Measurements from ENCODE around the gene ADM.

ADM gene

GRCh38 chr11:10291801-10292638 lies 12.9 kb upstream of the ADM start:
- no peak for DNase-seq

GRCh38 chr11:10293423-10294289 lies 11.2 kb upstream of the ADM start, which contains the start of gene SBF2:
Gene SBF2, minus strand, starts transcription at chr11:10294219. Its CDS starts 150 bp downstream, at chr11:10294069.
- DNase-seq, result peak; percentile 73

GRCh38 chr11:10294290-10294953 lies 10.5 kb upstream of the ADM start:
- DNase-seq, result peak; percentile 24

DNA sequence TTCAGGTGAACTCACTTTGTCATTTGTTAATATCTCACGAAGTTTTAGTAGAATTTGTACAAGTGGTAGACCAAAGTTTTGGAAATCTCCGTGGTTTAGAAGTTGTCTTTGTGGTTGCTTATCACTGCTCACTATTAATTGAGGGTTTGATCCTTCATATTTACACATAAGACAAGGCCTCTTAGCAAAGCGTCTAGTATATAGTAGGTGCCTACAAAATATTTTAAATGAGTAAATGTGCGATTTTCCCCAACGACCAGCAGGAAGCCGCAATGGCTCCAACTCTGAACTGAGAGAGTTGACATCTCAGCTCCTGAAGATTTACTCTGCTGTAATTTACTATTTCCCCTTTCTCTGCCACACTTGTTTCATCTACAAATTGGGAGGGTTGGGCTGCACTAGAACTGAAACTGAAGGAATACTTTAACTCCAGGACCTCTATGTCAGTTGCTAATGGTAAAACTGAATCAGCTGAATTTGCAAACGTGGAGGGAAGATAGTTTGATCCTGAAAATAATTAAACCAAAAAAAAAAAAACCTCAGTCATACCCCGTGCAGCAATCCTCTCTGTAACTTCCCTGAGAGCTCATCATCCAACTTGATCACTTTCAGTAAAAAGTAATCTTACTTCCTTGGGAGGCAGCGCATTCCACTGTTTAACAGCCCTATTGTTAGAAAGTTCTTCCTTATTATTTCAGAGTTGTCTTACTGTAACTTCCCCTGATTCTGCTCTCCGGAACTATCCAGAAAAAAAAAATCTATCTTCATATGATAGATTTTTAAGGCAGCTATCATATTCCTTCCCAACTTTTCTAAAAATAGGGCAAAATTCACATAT lies 9.6 kb upstream of the ADM start:
- no peak for DNase-seq

DNA sequence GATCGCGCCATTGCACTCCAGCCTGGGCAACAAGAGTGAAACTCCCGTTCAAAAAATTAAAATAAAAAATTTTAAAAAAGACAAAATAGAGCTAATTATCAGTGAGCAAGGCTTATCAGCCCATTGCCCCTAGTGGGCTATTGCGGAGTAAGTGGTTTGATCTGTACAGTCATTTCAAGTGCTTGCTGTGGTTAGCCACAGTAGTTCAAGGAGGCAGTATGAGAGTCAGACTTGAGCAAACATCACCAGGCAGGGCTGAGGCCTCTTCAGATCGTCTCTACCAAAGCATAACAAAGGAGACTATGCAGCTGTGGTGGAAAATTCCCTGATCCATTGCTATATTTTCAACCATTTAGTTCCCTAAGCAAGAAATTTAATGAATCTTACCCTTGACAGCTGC lies 6.5 kb upstream of the ADM start:
- DNase-seq, result no peak

DNA sequence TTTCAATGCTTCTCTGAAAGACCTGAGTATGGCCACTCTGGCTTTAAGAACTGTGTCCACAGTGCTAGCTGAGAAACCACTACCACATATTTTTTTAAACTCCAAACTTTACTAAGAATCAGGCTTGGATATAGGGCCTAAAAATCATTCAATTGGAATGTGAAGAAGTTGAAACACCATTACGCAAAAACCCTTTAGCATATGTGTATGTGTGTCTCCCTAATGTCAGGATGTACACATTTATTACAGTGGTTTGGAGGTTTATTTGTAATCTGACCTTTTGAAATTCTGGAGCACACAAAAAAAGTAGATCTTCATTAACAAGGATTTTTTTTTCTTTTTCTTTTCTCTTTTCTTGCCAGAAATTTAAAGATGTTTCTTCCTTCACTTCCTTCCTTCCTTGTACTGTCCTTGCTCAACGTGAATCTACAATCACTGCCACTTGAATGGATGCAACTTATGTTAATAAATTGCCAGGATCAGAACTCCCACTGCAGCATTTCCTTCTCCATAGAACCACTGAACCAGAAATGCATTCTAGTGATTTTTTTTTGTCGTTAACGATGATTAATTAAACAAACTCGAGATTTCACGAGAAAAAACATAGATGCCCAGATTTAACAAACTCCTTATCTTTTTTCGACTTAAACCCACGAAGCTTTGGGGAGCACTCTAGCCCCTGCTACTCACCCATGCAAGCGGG lies 3.1 kb upstream of the ADM start:
- DNase-seq, result no peak

GRCh38 chr11:10302359-10302743 lies 2.5 kb upstream of the ADM start:
- peak; percentile 30 for DNase-seq

GRCh38 chr11:10302744-10303557 lies 1.9 kb upstream of the ADM start:
- DNase-seq, result peak; percentile 62

- peak; percentile 58 for DNase-seq
These were observed 1.1 kb upstream of the ADM start for GRCh38 chr11:10303558-10304363.

GRCh38 chr11:10305262-10305963 lies 540 bp downstream of the ADM start:
- DNase-seq, result peak; percentile 36

GRCh38 chr11:10305964-10306918 lies 1.4 kb downstream of the ADM start:
- peak; percentile 27 for DNase-seq

DNA sequence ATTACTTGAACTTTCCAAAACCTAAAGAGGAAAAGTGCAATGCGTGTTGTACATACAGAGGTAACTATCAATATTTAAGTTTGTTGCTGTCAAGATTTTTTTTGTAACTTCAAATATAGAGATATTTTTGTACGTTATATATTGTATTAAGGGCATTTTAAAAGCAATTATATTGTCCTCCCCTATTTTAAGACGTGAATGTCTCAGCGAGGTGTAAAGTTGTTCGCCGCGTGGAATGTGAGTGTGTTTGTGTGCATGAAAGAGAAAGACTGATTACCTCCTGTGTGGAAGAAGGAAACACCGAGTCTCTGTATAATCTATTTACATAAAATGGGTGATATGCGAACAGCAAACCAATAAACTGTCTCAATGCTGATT lies 2.1 kb downstream of the ADM start:
- no peak for DNase-seq

DNA sequence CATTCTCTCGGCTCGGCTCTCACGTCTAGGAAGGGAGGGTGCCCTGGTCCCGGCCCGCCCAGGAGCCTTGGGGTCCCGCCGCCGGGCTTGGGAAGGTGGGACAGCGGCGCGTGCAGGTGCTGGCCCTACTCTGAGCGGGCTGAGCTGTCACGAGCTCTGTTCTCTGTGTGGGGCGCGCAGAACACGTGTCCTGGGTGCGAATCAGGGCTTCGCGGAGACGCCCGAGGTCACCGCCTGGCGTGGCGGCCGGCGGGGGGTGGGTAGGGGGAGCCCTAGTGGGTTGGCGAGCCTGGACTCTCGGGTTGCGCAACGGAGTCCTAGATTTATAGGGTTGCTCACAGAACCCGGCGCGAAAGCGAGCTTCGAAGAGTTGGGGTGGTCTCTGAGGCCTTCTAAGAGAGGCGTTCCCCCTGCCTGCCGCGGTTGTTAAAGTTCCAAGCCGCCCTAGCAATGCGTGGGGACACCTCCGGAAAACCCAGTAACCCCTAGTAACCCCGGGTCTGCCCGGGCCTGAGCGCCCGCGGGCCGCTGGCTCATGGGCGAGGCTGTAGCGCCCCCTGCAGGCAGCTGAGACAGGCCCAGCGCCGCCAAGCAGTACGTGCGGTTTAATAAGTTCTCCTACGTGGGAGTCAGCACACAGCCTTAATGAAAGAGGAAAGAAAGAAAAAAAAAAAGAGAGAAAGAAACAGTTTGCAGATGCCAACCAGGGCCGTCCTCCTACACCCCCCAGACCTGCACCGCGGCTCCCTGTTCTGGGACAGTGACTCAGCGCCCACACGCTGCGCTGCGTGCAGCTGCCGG lies 2.7 kb downstream of the ADM start:
- peak; percentile 76 for DNase-seq

DNA sequence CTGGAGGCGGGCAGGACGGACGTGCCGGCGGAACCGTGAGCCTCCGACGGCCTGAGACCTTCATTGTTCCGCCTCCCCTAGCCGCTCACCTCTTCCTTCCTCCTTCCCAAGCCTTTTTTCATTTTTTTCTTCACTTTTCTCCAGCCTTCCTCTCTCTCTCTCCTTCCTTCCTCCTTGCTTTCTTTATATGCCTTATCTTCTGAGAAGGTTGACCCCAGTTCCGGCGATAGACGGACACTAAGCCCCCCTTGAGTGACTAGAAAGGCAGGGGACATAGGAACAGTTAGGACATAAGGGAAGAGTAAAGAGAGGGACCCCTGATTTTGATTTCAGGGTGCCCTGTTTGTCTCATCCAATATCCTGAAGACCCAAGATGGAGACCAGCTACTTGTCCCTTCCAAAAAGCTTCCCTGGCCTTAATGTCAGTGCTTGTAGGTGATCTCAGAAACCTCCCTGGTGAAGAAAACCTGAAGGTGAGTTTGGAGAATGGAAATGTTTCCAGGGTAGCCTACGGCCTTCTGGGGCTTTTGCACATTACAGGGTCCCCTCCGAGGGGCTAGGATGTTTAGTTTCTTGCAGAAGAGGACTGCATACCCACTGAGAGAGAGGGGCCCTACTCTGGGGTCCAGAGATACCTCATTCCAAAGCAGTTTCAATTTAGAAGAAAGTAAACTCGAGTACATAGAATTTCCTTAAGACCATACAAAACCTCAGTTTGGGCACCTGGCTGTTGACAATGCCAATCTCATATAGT lies 3.5 kb downstream of the ADM start:
- DNase-seq, result no peak

GRCh38 chr11:10309163-10310093 lies 4.6 kb downstream of the ADM start:
- peak; percentile 40 for DNase-seq
